Activated CD4-positive, alpha-beta T cell treated with anti-CD3 and anti-CD28 coated beads, Interleukin-2, amount 50 U/mL, for 24 hours (primary cell): ENCODE measurements around the gene MITF.

Experiments used
- DNase-seq, 2 donors: peaks; one replicate each; pipeline ENCODE4 v3.0.0-alpha.2; 2020; ENCODE audit warnings: low read depth in 1 of 2, low spot score in 1 of 2

The MITF gene

GRCh38 chr3:70006089-70006488 is 266.8 kb downstream of the MITF start:
- no peak for DNase-seq

GRCh38 chr3:70010346-70010745 is 271.1 kb downstream of the MITF start:
- no peak for DNase-seq

- DNase-seq = no peak
Observed at GRCh38 chr3:70011582-70011981, 272.3 kb downstream of the MITF start.
